Bronchial epithelial cell (primary cell): ENCODE data around the gene SLC17A9. TPM values are rescaled to one million over a fixed set of nuclear protein-coding genes. Genes with fewer than 3 reads are reported as not detected.

Experiments used
- DNase-seq: peaks from one replicate; pipeline ENCODE4 v3.0.0-alpha.2; 2010; ENCODE audit warnings: low read depth
- FAIRE-seq: peaks from 2 replicates; lab custom pipeline; 2011; peaks lifted over from hg19 to GRCh38; lab: Jason Lieb, UNC
- H3K27me3 ChIP-seq: 2 replicates; pipeline ENCODE4 v1.5.1; 2011; ENCODE audit warnings: low read length; ENCODE audit not compliant: control insufficient read depth, insufficient read depth
- H3K36me3 ChIP-seq: 2 replicates; pipeline ENCODE4 v1.5.1; 2011; ENCODE audit warnings: low read length; ENCODE audit not compliant: control insufficient read depth, insufficient read depth
- H3K4me3 ChIP-seq: 2 replicates; pipeline ENCODE4 v1.5.1; 2011; ENCODE audit warnings: mild to moderate bottlenecking, low read depth, low read length, control low read depth
- total RNA-seq: library from RNA; depleted of rRNA; stranded (reverse); fragments of >200 nt; gene quantifications from 2 replicates; pipeline ENCODE4 v1.2.1, GENCODE V29; 2014
- TF ChIP-seq, protein P1 (sequence below): IDR thresholded peaks from 2 replicates; pipeline ENCODE4 v1.5.1; 2011; ENCODE audit warnings: mild to moderate bottlenecking, moderate library complexity, low read length, control low read depth, inconsistent platforms; ENCODE audit not compliant: insufficient read depth, severe bottlenecking

Gene SLC17A9
- total RNA-seq, 1 donor from 2014 or later = 0.53 TPM

DNA sequence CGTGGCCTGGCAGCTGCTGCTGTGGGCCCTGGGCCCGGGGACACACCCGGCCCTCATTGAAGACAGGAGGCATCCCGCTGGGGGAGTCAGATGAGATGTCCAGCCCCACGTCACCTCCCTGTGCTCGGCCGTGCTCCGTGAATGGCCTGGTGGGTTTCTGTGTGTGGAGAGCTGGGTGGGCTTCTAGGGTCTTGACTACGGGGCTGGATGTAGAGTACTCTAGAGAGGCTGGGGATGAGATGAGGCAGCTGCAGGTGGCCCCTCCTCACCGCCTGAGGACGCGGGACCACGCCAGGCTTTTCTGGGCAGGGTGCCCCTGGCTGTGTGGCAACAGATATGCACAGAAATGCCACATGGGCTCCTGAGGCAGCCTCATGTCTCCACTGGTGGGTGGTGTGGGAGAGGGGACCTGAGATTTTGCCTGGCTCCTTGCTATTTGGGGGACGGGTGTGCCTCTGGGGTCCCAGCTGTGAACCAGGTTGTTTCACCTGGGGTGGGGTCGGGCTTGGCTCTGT, 62.7 kb downstream of the SLC17A9 start:
- H3K27me3 ChIP-seq = peaks cover 8% of the 10 kb centered on the region
- no peaks in the 10 kb centered on the region for H3K36me3 ChIP-seq
- TF ChIP-seq, protein P1, sequence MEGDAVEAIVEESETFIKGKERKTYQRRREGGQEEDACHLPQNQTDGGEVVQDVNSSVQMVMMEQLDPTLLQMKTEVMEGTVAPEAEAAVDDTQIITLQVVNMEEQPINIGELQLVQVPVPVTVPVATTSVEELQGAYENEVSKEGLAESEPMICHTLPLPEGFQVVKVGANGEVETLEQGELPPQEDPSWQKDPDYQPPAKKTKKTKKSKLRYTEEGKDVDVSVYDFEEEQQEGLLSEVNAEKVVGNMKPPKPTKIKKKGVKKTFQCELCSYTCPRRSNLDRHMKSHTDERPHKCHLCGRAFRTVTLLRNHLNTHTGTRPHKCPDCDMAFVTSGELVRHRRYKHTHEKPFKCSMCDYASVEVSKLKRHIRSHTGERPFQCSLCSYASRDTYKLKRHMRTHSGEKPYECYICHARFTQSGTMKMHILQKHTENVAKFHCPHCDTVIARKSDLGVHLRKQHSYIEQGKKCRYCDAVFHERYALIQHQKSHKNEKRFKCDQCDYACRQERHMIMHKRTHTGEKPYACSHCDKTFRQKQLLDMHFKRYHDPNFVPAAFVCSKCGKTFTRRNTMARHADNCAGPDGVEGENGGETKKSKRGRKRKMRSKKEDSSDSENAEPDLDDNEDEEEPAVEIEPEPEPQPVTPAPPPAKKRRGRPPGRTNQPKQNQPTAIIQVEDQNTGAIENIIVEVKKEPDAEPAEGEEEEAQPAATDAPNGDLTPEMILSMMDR = no peak
- FAIRE-seq = no peak
- DNase-seq = no peak
- no peak overlapping the region for H3K4me3 ChIP-seq

DNA sequence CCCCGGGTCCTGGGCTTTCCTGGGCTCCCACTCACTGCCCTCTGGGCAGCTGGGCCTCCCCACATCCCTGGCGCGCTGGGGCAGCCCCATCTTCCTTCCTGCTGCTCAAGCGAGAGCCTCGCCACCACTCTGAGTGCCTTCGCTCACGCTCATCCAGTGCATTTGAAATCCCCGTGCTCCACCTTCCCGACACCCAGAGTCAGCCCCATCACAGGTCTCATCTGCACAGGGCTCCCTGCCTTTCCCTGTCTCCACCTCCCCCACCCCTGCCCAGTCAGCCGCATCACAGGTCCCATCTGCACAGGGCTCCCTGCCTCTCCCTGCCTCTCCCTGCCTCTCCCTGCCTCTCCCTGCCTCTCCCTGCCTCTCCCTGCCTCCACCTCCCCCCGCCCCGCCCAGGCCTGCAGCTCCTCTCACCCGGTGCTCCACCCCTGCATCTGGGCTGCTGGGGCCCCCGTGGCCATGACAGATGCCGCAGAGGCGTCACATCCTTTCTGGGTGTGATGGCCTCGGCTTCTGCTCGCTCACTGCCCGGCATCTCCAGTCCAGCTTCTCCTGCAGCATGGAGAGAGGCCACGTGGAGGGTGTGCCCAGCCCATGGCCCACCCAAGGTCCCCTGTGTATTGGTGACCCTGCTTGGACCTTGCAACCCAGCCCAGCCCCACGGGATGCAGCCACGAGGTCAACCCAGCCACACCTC, 63.3 kb downstream of the SLC17A9 start:
- no peak for FAIRE-seq
- no peak for DNase-seq
- no peaks in the 10 kb centered on the region for H3K36me3 ChIP-seq
- TF ChIP-seq, protein P1 = no peak
- H3K4me3 ChIP-seq = no peak overlapping the region
- peaks cover 9% of the 10 kb centered on the region for H3K27me3 ChIP-seq

DNA sequence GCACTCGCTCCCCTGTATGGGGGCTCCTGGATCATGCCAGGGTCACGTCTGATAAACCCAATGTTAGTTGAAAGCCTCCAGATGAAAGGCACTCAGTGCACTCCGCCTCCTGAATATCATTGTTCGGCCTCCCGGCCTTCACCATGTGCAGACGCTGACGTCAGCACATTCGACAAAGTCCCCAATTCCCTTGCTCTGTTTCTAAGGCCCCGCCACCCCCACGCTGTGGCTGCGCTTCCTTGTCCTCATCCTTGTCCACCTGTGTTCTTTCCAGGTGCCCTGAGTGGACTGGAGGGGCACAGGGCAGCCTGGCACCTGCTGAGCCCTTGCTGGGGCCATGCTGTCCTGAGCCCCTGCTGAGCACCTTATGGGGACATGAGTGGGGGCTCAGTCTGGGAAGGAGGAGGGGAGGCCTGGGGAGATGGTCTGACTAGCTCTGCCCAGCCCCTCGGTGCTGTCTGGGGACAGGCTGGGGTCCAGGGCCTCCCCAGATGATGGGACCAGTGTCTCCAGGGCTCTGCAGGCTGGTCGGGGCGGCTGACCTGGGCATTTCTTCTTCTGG, 64.1 kb downstream of the SLC17A9 start:
- TF ChIP-seq, protein P1 = no peak
- H3K4me3 ChIP-seq = no peak overlapping the region
- FAIRE-seq (no peak), DNase-seq (no peak)
- peaks cover 12% of the 10 kb centered on the region for H3K27me3 ChIP-seq
- H3K36me3 ChIP-seq = no peaks in the 10 kb centered on the region

DNA sequence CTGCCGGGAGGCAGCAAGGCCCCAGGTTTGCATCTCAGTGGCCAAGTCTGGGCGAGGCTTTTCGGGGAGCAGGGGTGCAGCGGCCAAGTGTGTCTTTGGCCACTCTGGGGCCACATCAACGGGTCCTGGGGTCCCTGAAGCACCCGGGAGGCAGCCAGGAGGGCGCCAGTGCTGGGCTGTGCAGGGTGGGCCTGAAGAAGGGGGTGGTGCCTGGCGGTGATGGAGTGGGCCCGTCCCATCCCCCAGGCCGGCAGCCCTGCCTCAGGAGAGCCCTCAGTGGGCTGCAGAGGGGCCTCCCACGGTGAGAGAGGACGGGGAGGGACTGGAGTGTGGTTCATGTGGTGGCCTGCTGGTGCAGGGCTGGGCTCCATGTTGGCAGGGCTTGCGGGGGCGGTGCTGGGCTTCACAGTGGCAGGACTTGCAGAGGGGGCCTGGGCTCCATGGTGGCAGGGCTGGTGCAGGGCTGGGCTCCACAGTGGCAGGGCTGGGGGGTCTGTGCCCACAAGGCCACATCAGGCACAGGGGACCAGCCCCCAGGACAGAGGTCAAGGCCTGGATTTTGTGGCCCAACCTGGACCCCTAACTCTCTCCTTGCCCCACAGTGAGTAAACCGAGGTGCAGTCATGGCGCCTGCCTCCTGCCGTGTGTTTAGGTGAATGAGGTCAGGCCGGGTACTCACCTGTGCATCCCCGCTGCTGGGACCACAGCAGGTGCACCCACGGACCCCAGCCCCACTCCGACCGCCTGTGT, 64.7 kb downstream of the SLC17A9 start:
- Histone ChIP-seq H3K27me3 (peaks cover 11% of the 10 kb centered on the region), H3K36me3 (no peaks in the 10 kb centered on the region), H3K4me3 (no peak overlapping the region)
- no peak for FAIRE-seq
- DNase-seq = no peak
- TF ChIP-seq, protein P1 = no peak

DNA sequence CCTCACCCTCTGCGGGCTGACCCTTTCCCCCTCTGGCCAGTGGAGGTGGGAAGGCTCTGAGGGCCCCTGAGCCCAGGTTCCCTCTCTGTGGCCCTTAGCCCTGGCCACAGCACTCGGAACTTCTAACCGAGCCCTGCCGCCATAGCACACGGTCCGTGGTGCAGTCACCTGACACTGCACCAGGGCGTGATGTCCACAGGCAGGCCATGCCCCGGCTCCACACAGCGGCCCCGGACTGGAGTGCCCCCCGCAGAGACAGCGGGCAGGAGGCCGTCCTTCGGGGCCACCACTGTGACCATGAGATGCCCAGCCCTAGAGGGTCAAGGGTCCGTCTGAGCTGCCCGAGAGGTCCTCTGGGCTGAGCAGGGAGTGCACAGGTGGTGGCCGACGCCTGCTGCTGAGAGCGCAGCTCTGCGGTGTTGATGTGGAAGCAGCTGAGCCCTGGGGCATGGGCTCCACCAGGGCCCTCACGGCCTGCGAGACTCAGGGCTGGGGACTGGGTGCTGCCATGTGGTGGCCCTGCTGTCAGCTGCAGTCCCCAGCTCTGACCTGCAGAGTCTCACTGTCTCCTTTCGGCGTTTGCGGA, 65.4 kb downstream of the SLC17A9 start:
- peaks cover 13% of the 10 kb centered on the region for H3K27me3 ChIP-seq
- no peak overlapping the region for H3K4me3 ChIP-seq
- FAIRE-seq = peak; percentile 7
- H3K36me3 ChIP-seq = no peaks in the 10 kb centered on the region
- no peak for DNase-seq
- TF ChIP-seq, protein P1 = no peak

Other genes starting within 250 kb of the SLC17A9 start
- gene NTSR1, start 243.9 kb upstream of the SLC17A9 start, total RNA-seq = not detected in 2 replicates
- 20.6 and 22.9 TPM in 2 replicates for gene MRGBP, start 156.2 kb upstream of the SLC17A9 start, total RNA-seq
- 16.1 and 17.8 TPM in 2 replicates for gene OGFR, start 147.9 kb upstream of the SLC17A9 start, total RNA-seq
- not detected in 2 replicates for gene COL9A3, start 135.7 kb upstream of the SLC17A9 start, total RNA-seq
- gene TCFL5, start 90.9 kb upstream of the SLC17A9 start, total RNA-seq = 13.2 and 14.5 TPM in 2 replicates
- 26.9 and 31.6 TPM in 2 replicates for gene DIDO1, start 26.2 kb upstream of the SLC17A9 start, total RNA-seq
- 69.2 and 71.2 TPM in 2 replicates for gene GID8, start 14.6 kb upstream of the SLC17A9 start, total RNA-seq
- not detected in 2 replicates for gene BHLHE23, start 54.3 kb downstream of the SLC17A9 start, total RNA-seq